GM12878 (cell line): ENCODE data around the gene DUT.

Experiments
- ATF2 ChIP-seq: IDR thresholded peaks from 2 replicates; pipeline ENCODE4 v1.6.1; 2012; ENCODE audit warnings: low read length, inconsistent platforms
- BRCA1 ChIP-seq: IDR thresholded peaks from 2 replicates; pipeline ENCODE4 v1.6.1; 2011; ENCODE audit warnings: low read depth, low read length, improper control_type of control experiment
- CBFB ChIP-seq: IDR thresholded peaks from 2 replicates; pipeline ENCODE4 v1.6.1; 2016; ENCODE audit warnings: antibody characterized with exemption, low read depth
- CHD2 ChIP-seq: IDR thresholded peaks from 2 replicates; pipeline ENCODE4 v1.6.1; 2011; ENCODE audit warnings: low read depth, low read length, improper control_type of control experiment, borderline replicate concordance
- CTCF ChIP-seq, 3 experiments: IDR thresholded peaks in 2 of 3; conservative IDR thresholded peaks in 1 of 3; 2 replicates each; pipeline ENCODE4 v1.5.1; 2011; ENCODE audit warnings: low read depth in 3 of 3, low read length in 3 of 3, mild to moderate bottlenecking in 3 of 3, control low read depth in 2 of 3, moderate library complexity in 2 of 3, inconsistent platforms in 1 of 3, mixed read lengths in 1 of 3; ENCODE audit not compliant: control insufficient read depth in 2 of 3, insufficient read depth in 1 of 3; ENCODE audit errors: extremely low read depth in 1 of 3
- FOS ChIP-seq: IDR thresholded peaks from 3 replicates; pipeline ENCODE4 v1.6.1; 2011; ENCODE audit warnings: borderline replicate concordance; ENCODE audit not compliant: insufficient read length; ENCODE audit errors: extremely low read depth
- FOXK2 ChIP-seq: fragments of 450-650 bp; IDR thresholded peaks from 2 replicates; pipeline ENCODE4 v1.6.1; 2017; ENCODE audit warnings: mild to moderate bottlenecking, moderate library complexity
- HCFC1 ChIP-seq: fragments of 150-350 bp; IDR thresholded peaks from 2 replicates; pipeline ENCODE4 v1.6.1; 2014; ENCODE audit warnings: low read length
- POLR2AphosphoS5 ChIP-seq: IDR thresholded peaks from 2 replicates; pipeline ENCODE4 v1.6.1; 2011; ENCODE audit warnings: mild to moderate bottlenecking, low read length, inconsistent platforms
- SP1 ChIP-seq: IDR thresholded peaks from one replicate; pipeline ENCODE4 v1.6.1; 2011; ENCODE audit warnings: low read depth, low read length
- USF2 ChIP-seq: IDR thresholded peaks from 2 replicates; pipeline ENCODE4 v1.6.1; 2011; ENCODE audit warnings: low read depth, low read length, improper control_type of control experiment, borderline replicate concordance

GRCh38 chr15:48283396-48284145, 47.7 kb upstream of the DUT start:
- TF ChIP-seq CHD2, result no peak
- no peak for TF ChIP-seq CTCF (IDR thresholded peaks at IDR 0.05 in 2 of 3, conservative IDR thresholded peaks at IDR 0.05 in 1 of 3; ENCODE audit: control insufficient read depth in 2 of 3, extremely low read depth in 1 of 3, insufficient read depth in 1 of 3, low read depth in 3 of 3, low read length in 3 of 3)
- no peak for TF ChIP-seq BRCA1
- no peak for TF ChIP-seq ATF2
- no peak for TF ChIP-seq USF2
- TF ChIP-seq FOXK2, result no peak
- no peak for TF ChIP-seq POLR2AphosphoS5
- no peak for TF ChIP-seq FOS
- TF ChIP-seq SP1, result no peak
- no peak for TF ChIP-seq CBFB
- TF ChIP-seq HCFC1, result no peak
